Tibial nerve (tissue), 4 donors: ENCODE results near the gene HMOX1. TPM values are rescaled to one million over a fixed set of nuclear protein-coding genes. Genes with fewer than 3 reads are reported as not detected.

Experiments used
- DNase-seq, 2 donors: peaks; one replicate each; pipeline ENCODE4 v3.0.0-alpha.2; 2019; ENCODE audit warnings: low spot score in 2 of 2
- H3K27ac ChIP-seq, 4 donors: fragments of 200-600 bp; sonication (generic) in 3 of 4; one replicate each; pipeline ENCODE4 v1.5.1; 2017 to 2019; ENCODE audit warnings: mild to moderate bottlenecking in 1 of 4
- H3K27me3 ChIP-seq, 2 donors: fragments of 200-600 bp; sonication (generic) in 1 of 2; one replicate each; pipeline versions ENCODE4 v1.5.1 to v1.6.0; 2017 to 2019
- H3K36me3 ChIP-seq, 3 donors: fragments of 200-600 bp; sonication (generic); one replicate each; pipeline ENCODE4 v1.5.1; 2018 to 2019
- H3K4me1 ChIP-seq, 4 donors: fragments of 200-600 bp; sonication (generic) in 3 of 4; one replicate each; pipeline ENCODE4 v1.5.1; 2017 to 2019
- H3K4me3 ChIP-seq, 4 donors: fragments of 200-600 bp; sonication (generic) in 3 of 4; one replicate each; pipeline ENCODE4 v1.5.1; 2017 to 2019; ENCODE audit warnings: mild to moderate bottlenecking in 1 of 4, moderate library complexity in 1 of 4
- H3K9me3 ChIP-seq, 4 donors: fragments of 200-600 bp; sonication (generic) in 3 of 4; one replicate each; pipeline ENCODE4 v1.5.1; 2017 to 2019
- CTCF ChIP-seq, 5 experiments: fragments of 200-600 bp in 3 of 5; fragments of 450-650 bp in 2 of 5; sonication (generic) in 3 of 5; IDR thresholded peaks; one replicate each; pipeline ENCODE4 v1.5.1; 2016 to 2019; ENCODE audit warnings: antibody characterized with exemption in 5 of 5, mild to moderate bottlenecking in 3 of 5, moderate library complexity in 2 of 5
- EP300 ChIP-seq, 2 donors: sonication (generic); formaldehyde crosslinking; IDR thresholded peaks; one replicate each; pipeline ENCODE4 v1.6.1; 2017; ENCODE audit warnings: antibody characterized with exemption in 2 of 2, mild to moderate bottlenecking in 1 of 2
- POLR2A ChIP-seq, 2 donors: fragments of 450-650 bp; IDR thresholded peaks; one replicate each; pipeline ENCODE4 v1.6.1; 2017; ENCODE audit warnings: antibody characterized with exemption in 2 of 2, mild to moderate bottlenecking in 2 of 2, moderate library complexity in 2 of 2
- WGBS, 2 donors: methylation state at CpG; one replicate each; pipeline ENCODE4 v1.1.5; 2018; 5-methylcytosine and 5-hydroxymethylcytosine counted together
- total RNA-seq, 4 donors: library from RNA; depleted of rRNA; stranded (reverse); fragments of >200 nt; gene quantifications; one replicate each; pipeline ENCODE4 v1.1.0, GENCODE V29; 2016

Gene HMOX1
- total RNA-seq, 4 donors from 2014 or later, result 7.5 to 53.7 (median 19.0) TPM

GRCh38 chr22:35335468-35335867 lies 45.4 kb upstream of the HMOX1 start:
- TF ChIP-seq CTCF (IDR thresholded peaks at IDR 0.05), result no peak
- no peak for TF ChIP-seq POLR2A (IDR thresholded peaks at IDR 0.05)
- no peak for TF ChIP-seq EP300 (IDR thresholded peaks at IDR 0.05)
- Histone ChIP-seq H3K9me3 (no peaks in the 10 kb centered on the region), H3K27me3 (no peaks in the 10 kb centered on the region), H3K27ac (no peak overlapping the region), H3K4me3 (no peak overlapping the region), H3K36me3 (peaks cover 2 to 100% (median 26%) of the 10 kb centered on the region in 3 donors), H3K4me1 (peaks cover 0 to 4% (median 1%) of the 10 kb centered on the region in 4 donors)
- no peak for DNase-seq
- WGBS, 2 donors, result 67 to 81% methylated on average over 5 to 6 of the region's 7 CpGs

- H3K9me3 ChIP-seq, result no peaks in the 10 kb centered on the region
- no peaks in the 10 kb centered on the region for H3K27me3 ChIP-seq
- TF ChIP-seq CTCF (IDR thresholded peaks at IDR 0.05) (no peak), EP300 (IDR thresholded peaks at IDR 0.05) (no peak), POLR2A (IDR thresholded peaks at IDR 0.05) (no peak)
- no peak overlapping the region for H3K27ac ChIP-seq
- no peaks in the 10 kb centered on the region for H3K4me1 ChIP-seq
- no peak for DNase-seq
- H3K4me3 ChIP-seq, result no peak overlapping the region
- 91 to 97% methylated on average over 12 of the region's 12 CpGs for WGBS, 2 donors
- peaks cover 2 to 100% (median 26%) of the 10 kb centered on the region in 3 donors for H3K36me3 ChIP-seq
Observed at GRCh38 chr22:35335936-35336781, 44.7 kb upstream of the HMOX1 start.

- Histone ChIP-seq H3K27me3 (no peaks in the 10 kb centered on the region), H3K9me3 (no peaks in the 10 kb centered on the region), H3K4me1 (no peaks in the 10 kb centered on the region), H3K36me3 (peaks cover 2 to 100% (median 23%) of the 10 kb centered on the region in 3 donors), H3K4me3 (no peak overlapping the region), H3K27ac (no peak overlapping the region)
- no peak for TF ChIP-seq EP300 (IDR thresholded peaks at IDR 0.05)
- TF ChIP-seq POLR2A (IDR thresholded peaks at IDR 0.05), result no peak
- no peak for TF ChIP-seq CTCF (IDR thresholded peaks at IDR 0.05)
- DNase-seq, result no peak
- WGBS, 2 donors, result 80 to 84% methylated on average over 4 of the region's 4 CpGs
Observed at GRCh38 chr22:35337932-35338331, 43.0 kb upstream of the HMOX1 start.

- no peak for TF ChIP-seq EP300 (IDR thresholded peaks at IDR 0.05)
- no peak for TF ChIP-seq CTCF (IDR thresholded peaks at IDR 0.05)
- TF ChIP-seq POLR2A (IDR thresholded peaks at IDR 0.05), result no peak
- peaks cover 2 to 99% (median 9%) of the 10 kb centered on the region in 3 donors for H3K36me3 ChIP-seq
- DNase-seq, result no peak
Observed at GRCh38 chr22:35341090-35341874, 39.6 kb upstream of the HMOX1 start.

GRCh38 chr22:35342390-35342789 lies 38.5 kb upstream of the HMOX1 start:
- 94 to 100% methylated on average over 4 of the region's 4 CpGs for WGBS, 2 donors
- TF ChIP-seq POLR2A (IDR thresholded peaks at IDR 0.05), result no peak
- TF ChIP-seq EP300 (IDR thresholded peaks at IDR 0.05), result no peak
- TF ChIP-seq CTCF (IDR thresholded peaks at IDR 0.05), result no peak
- Histone ChIP-seq H3K27me3 (no peaks in the 10 kb centered on the region), H3K4me1 (no peaks in the 10 kb centered on the region), H3K27ac (no peak overlapping the region), H3K4me3 (no peak overlapping the region), H3K36me3 (peaks cover 2 to 99% (median 4%) of the 10 kb centered on the region in 3 donors), H3K9me3 (no peaks in the 10 kb centered on the region)
- no peak for DNase-seq

More at GRCh38 chr22:35341090-35341874, 39.6 kb upstream of the HMOX1 start:
- Histone ChIP-seq H3K27me3 (no peaks in the 10 kb centered on the region), H3K4me1 (no peaks in the 10 kb centered on the region), H3K27ac (no peak overlapping the region), H3K9me3 (no peaks in the 10 kb centered on the region), H3K4me3 (no peak overlapping the region)
- WGBS, 2 donors, result 91% methylated on average over 18 to 19 of the region's 19 CpGs
